Thymus (tissue), 11 donors: ENCODE results near the gene PHLDB2. TPM values are rescaled to one million over a fixed set of nuclear protein-coding genes. Genes with fewer than 3 reads are reported as not detected.

ENCODE experiments used
- DNase-seq, 9 donors: peaks; one replicate each; pipeline ENCODE4 v3.0.0-alpha.2; 2013; ENCODE audit warnings: low spot score in 9 of 9, low read depth in 6 of 9, missing footprints in 1 of 9
- H3K27ac ChIP-seq, 2 donors: one replicate each; pipeline ENCODE4 v1.5.1; 2013; ENCODE audit warnings: control low read depth in 1 of 2, low read depth in 1 of 2, low read length in 1 of 2, mild to moderate bottlenecking in 1 of 2, moderate library complexity in 1 of 2
- H3K27me3 ChIP-seq, 2 donors: one replicate each; pipeline ENCODE4 v1.5.1; 2013; ENCODE audit warnings: low read length in 1 of 2; ENCODE audit not compliant: control insufficient read depth in 2 of 2, insufficient read depth in 1 of 2
- H3K36me3 ChIP-seq, 2 donors: one replicate each; pipeline ENCODE4 v1.5.1; 2013; ENCODE audit warnings: low read length in 1 of 2, mild to moderate bottlenecking in 1 of 2, moderate library complexity in 1 of 2; ENCODE audit not compliant: control insufficient read depth in 2 of 2, insufficient read depth in 2 of 2
- H3K4me1 ChIP-seq, 2 donors: one replicate each; pipeline ENCODE4 v1.5.1; 2013; ENCODE audit warnings: low read length in 2 of 2; ENCODE audit not compliant: control insufficient read depth in 2 of 2, insufficient read depth in 2 of 2
- H3K4me3 ChIP-seq, 2 donors: one replicate each; pipeline ENCODE4 v1.5.1; 2013; ENCODE audit warnings: low read length in 2 of 2, control low read depth in 1 of 2, mild to moderate bottlenecking in 1 of 2
- H3K9me3 ChIP-seq, 2 donors: one replicate each; pipeline ENCODE4 v1.5.1; 2013; ENCODE audit warnings: low read length in 1 of 2, mild to moderate bottlenecking in 1 of 2; ENCODE audit not compliant: control insufficient read depth in 2 of 2, insufficient read depth in 1 of 2
- WGBS: extraction: QIAGEN DNeasy Blood & Tissue Kit; methylation state at CpG from one replicate; pipeline ENCODE4 v1.1.7; 2013; 5-methylcytosine and 5-hydroxymethylcytosine counted together
- polyA plus RNA-seq: library from polyadenylated mRNA; stranded (reverse); fragments of 200-250 nt; gene quantifications from one replicate; pipeline ENCODE4 v1.2.3, GENCODE V29; 2013
- total RNA-seq: library from RNA; stranded (reverse); fragments of 120-200 nt; gene quantifications from one replicate; pipeline ENCODE4 v1.2.4, GENCODE V29; 2013
- donor health status: healthy.

Gene PHLDB2
- total and polyA plus RNA-seq, 2 donors: 7.5 to 37.8 TPM

DNA sequence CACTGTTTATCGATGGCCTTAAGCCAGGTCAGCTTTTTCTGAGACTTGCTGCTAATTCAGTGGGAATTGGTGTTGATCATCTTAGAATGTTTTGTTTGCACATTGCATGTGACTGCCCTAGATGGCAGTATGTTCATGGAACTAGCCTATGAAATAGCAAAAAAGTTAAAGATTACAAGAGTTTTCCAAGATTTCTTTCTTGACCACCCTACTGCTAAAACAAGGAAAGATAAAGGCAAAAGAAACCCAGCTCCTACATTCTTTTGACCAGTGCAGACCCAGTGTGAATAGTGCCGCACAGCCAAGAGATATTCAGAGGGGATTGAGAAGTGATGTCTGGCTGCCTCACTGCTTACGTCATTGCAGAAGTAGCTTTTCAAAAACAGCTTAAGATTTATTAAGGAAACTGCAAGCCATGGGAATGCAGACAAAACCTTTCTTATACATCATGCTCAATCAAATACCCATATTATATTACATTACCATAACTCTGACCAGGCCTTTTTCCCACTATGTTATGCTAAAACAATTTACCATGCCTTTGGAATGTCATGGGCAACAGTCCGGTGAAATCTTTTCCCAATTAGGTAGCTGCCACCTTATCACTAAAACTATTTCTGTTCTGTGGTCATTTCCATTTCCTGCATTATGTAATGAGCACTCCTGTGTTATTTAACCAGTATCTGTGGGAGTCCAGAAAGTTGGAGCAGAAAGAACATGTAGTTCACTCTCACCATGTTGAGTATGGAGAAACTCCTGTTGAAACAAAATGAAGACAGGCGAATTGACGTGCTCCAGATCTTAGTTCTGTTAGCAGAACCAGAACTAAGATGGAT is 6.0 kb downstream of the PHLDB2 start:
- Histone ChIP-seq H3K4me3 (no peak overlapping the region), H3K4me1 (peaks cover 0 to 9% of the 10 kb centered on the region in 2 donors), H3K27ac (peak overlapping the region in 1 of 2 donors; percentile 2), H3K9me3 (peaks cover 0 to 3% of the 10 kb centered on the region in 2 donors), H3K27me3 (peaks cover 0 to 11% of the 10 kb centered on the region in 2 donors), H3K36me3 (no peaks in the 10 kb centered on the region)
- 95% methylated on average over 6 of the region's 6 CpGs for WGBS
- no peak for DNase-seq

DNA sequence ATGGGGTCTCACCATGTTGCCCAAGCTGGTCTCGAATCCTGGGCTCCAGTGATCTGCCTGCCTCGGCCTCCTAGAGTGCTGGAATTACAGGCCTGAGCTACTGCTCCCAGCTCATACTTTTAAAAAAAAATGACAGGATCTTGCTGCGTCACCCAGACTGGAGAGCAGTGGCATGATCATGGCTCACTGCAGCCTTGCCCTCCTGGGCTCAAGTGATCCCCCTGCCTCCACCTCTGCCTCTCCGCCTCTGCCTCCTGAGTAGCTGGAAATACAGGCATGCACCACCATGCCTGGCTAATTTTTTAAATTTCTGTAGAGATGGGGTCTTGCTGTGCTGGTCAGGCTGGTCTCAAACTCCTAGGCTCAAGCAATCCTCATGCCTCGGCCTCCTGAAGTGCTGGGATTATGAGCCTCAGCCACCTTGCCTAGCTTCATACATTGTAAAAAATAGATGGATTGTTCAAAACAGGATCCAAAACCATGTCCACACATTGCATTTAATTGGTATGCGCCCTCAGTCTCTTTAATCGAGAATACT is 8.9 kb downstream of the PHLDB2 start:
- H3K36me3 ChIP-seq: no peaks in the 10 kb centered on the region
- no peak for DNase-seq
- H3K4me1 ChIP-seq: no peaks in the 10 kb centered on the region
- 97% methylated on average over 7 of the region's 7 CpGs for WGBS
- H3K9me3 ChIP-seq: peaks cover 0 to 3% of the 10 kb centered on the region in 2 donors
- no peak overlapping the region for H3K27ac ChIP-seq
- no peak overlapping the region for H3K4me3 ChIP-seq
- no peaks in the 10 kb centered on the region for H3K27me3 ChIP-seq

DNA sequence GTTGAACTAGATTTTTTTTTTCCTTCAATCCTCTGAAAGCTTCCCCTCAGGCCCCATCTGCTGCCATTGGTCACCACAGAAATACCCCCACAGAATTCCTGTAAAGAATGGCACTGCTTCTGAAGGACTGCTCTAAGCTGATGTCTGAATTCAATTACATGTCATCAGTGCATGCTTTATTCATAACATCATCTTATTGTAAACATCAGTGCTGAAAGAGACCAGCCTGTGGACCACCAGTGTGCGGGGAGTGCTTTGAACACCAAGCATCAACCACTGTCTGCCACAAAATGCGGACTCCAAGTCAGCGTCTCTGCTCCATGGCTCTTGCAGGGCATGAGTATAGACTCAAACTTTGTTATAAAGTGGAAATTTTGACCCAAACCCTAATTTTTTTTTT is 11.6 kb downstream of the PHLDB2 start:
- Histone ChIP-seq H3K4me1 (no peaks in the 10 kb centered on the region), H3K9me3 (peaks cover 0 to 3% of the 10 kb centered on the region in 2 donors), H3K36me3 (no peaks in the 10 kb centered on the region), H3K4me3 (no peak overlapping the region), H3K27ac (no peak overlapping the region), H3K27me3 (no peaks in the 10 kb centered on the region)
- DNase-seq: no peak
- 98% methylated on average over 3 of the region's 3 CpGs for WGBS

DNA sequence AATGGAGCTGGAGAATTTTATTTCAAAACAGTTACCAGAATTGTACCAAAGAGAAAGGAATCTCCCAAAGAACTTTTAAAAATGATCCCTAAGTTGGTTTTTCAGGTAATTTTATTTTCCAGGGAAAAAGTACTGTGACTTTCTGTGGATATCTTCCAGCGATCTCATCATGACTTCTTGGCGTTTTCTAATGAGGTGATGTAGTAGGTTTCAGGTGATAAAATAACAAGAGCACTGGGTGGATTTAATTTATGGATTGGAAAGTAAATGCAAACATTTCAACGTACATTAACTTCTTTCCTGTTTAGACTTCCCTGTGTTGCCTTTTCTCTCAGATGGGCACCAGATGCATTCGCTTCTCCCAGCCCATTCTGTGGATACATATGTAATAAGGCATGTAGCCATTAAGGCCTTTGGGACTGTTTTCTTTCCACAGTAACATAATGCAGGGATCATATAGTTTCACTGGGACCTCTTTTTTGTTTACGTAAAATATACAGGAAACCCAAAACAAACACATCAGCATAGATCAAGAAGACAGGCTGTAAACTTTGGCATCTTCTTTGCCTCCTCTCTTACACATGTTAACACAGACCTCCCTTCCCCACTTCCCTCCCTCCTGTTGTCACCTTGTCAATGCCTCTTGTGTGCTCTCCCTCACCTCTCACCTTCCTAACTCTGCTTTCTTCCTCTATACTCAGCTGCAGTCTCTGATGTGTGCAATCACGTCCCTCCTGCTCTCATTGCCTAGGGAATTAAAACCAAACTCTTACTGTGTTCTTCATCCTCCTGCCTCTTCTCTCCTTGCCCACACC is 13.0 kb downstream of the PHLDB2 start:
- H3K36me3 ChIP-seq: no peaks in the 10 kb centered on the region
- H3K9me3 ChIP-seq: peaks cover 0 to 3% of the 10 kb centered on the region in 2 donors
- no peak overlapping the region for H3K4me3 ChIP-seq
- 97% methylated on average over 6 of the region's 6 CpGs for WGBS
- DNase-seq: no peak
- no peak overlapping the region for H3K27ac ChIP-seq
- no peaks in the 10 kb centered on the region for H3K4me1 ChIP-seq
- H3K27me3 ChIP-seq: no peaks in the 10 kb centered on the region

DNA sequence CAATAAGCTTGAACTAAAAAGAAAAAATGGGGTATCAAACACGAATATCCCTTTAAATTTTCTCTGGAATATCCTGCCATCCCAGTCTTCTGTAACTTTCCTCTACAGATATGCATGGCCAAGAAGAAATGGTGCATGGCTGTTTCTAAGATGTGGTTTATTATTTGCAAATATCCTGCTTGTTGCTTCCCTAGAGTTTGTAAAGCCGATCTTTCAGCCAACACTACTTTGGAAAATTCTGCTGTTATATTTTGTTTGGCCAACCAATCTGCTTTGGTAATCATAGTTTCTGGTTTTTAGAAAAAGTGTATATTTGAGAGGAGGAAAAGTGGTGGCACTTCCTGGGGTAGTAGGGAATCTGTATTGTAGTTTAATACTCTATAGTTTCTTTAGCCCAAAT is 13.9 kb downstream of the PHLDB2 start:
- Histone ChIP-seq H3K27me3 (no peaks in the 10 kb centered on the region), H3K4me3 (no peak overlapping the region), H3K36me3 (no peaks in the 10 kb centered on the region), H3K27ac (no peak overlapping the region), H3K9me3 (no peaks in the 10 kb centered on the region), H3K4me1 (no peaks in the 10 kb centered on the region)
- 86% methylated on average over 2 of the region's 2 CpGs for WGBS
- no peak for DNase-seq

DNA sequence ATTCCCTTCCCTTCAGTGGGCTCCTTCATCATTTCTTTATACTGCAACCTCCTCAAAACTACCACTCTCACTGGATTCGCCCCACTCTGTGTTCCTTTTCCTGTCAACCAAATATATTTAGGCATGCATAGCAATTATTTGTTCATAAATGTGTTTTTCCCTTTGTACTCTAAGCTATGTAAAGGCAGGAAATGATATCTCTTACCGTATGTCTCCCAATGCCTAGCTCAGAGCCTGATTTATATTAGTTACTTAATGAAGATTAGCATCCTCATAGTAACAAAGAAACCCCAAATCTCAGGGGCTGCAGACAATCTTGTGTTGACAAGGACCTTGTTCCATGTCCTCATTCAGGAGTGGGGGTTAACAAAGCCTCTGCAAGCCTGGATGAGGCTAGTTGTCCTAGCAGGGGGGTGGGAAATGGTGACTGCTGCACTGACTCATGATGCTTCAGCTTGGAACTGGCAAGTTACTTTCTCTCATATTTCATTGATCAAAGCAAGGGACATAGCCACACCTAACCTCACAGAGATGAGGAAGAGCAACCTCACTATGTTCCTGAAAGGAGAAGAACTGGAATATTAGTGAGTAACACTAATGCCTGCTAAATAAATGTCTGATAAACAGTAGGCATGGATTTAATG is 15.2 kb downstream of the PHLDB2 start:
- 94% methylated on average over 2 of the region's 2 CpGs for WGBS
- H3K9me3 ChIP-seq: no peaks in the 10 kb centered on the region
- no peak overlapping the region for H3K27ac ChIP-seq
- H3K4me3 ChIP-seq: no peak overlapping the region
- no peaks in the 10 kb centered on the region for H3K4me1 ChIP-seq
- no peaks in the 10 kb centered on the region for H3K27me3 ChIP-seq
- no peaks in the 10 kb centered on the region for H3K36me3 ChIP-seq
- DNase-seq: no peak

DNA sequence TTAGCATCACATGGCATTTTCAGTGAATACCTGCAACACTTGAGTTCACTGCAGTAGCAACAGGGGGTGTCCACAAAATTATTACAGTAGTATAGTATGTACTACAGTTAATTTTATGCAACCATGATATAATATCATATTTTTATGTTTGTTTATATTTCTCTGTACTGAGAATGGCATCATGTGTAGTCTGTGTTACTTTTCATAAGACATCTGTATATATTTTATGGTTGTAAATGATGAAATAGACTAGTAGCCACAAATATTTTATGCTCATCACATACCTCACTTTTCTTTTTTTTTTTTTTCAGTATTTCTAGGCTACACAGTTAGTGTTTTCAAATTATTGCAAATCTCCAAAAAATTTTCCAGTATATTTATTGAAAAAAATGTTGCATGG is 22.4 kb downstream of the PHLDB2 start:
- no peaks in the 10 kb centered on the region for H3K9me3 ChIP-seq
- H3K4me3 ChIP-seq: no peak overlapping the region
- no peak overlapping the region for H3K27ac ChIP-seq
- H3K27me3 ChIP-seq: no peaks in the 10 kb centered on the region
- DNase-seq: no peak
- H3K4me1 ChIP-seq: no peaks in the 10 kb centered on the region
- no peaks in the 10 kb centered on the region for H3K36me3 ChIP-seq

DNA sequence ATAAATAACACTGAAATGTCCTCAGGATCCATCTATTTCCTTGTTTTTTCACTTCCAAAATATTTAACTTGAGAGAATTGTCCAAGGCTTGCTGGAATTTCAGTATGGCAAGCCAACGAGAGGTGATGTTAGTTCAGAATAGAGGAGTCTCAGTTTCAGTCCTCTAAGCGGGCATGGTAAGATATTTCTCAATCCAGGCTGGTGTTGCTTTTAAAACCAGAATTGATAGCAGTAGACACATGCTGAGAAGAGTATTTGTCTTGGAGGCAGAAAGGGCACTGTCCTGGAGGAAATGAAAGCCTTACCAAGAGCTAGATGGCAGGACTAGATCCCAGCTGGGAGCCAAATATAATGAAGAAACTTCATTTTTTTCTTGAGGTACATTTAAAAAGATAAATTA is 23.1 kb downstream of the PHLDB2 start:
- Histone ChIP-seq H3K4me3 (no peak overlapping the region), H3K27me3 (no peaks in the 10 kb centered on the region), H3K27ac (no peak overlapping the region), H3K36me3 (no peaks in the 10 kb centered on the region), H3K4me1 (no peaks in the 10 kb centered on the region), H3K9me3 (no peaks in the 10 kb centered on the region)
- DNase-seq: no peak
- WGBS: 96% methylated on average over 2 of the region's 2 CpGs

DNA sequence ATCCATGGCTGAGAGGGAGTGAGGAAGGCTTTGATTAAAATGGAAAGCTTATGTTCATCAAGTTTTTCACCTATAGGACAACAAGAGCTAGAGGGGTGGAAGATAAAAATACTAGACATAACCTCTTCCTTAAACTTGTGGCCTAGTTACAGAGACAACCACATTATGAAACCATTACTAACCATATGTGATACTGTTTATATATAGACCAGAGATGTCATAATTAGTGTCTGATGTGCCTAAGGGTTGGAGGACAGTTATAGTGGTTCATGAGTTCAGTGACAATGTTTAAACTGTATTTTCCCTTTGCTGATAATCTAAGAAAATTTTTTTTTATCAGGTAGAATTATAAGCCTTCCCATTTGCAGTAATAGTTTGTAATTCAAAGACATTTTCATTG is 23.7 kb downstream of the PHLDB2 start:
- DNase-seq: no peak
- no peaks in the 10 kb centered on the region for H3K4me1 ChIP-seq
- H3K4me3 ChIP-seq: no peak overlapping the region
- H3K27me3 ChIP-seq: no peaks in the 10 kb centered on the region
- no peak overlapping the region for H3K27ac ChIP-seq
- no peaks in the 10 kb centered on the region for H3K36me3 ChIP-seq
- no peaks in the 10 kb centered on the region for H3K9me3 ChIP-seq
